ENCODE results near the gene AHI1. TPM values are rescaled to one million over a fixed set of nuclear protein-coding genes. Genes with fewer than 3 reads are reported as not detected.
"Not testable (repeated sequence)": the region's sequence is repeated elsewhere in the genome, so short reads cannot be mapped to it uniquely, and the experiment has no call there.

AHI1 gene
- total and polyA plus RNA-seq, 12 donors: 4.1 to 19.8 (median 11.9) TPM

DNA sequence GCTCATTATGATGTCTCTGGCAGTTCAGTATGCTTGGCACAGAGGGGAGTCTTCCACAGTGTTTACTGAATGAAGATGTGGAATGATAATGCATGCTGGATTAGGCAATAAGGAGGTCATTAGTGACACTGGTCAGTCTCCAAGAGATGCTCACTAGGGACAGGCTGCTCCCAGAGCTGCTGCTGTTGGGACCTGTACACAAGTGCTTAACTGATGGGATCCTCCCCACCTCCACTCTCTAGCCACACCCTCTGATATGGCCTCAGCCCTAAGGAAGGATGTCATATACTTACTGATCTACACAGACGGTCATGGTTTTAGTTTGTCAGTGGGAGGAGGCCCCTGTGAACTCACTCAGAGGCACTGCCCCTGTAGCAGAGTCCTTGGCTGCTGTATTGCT, 243.1 kb downstream of the AHI1 start:
- Histone ChIP-seq H3K4me3 (no peak overlapping the region), H3K9me3 (no peaks in the 10 kb centered on the region)
- TF ChIP-seq, protein P1, sequence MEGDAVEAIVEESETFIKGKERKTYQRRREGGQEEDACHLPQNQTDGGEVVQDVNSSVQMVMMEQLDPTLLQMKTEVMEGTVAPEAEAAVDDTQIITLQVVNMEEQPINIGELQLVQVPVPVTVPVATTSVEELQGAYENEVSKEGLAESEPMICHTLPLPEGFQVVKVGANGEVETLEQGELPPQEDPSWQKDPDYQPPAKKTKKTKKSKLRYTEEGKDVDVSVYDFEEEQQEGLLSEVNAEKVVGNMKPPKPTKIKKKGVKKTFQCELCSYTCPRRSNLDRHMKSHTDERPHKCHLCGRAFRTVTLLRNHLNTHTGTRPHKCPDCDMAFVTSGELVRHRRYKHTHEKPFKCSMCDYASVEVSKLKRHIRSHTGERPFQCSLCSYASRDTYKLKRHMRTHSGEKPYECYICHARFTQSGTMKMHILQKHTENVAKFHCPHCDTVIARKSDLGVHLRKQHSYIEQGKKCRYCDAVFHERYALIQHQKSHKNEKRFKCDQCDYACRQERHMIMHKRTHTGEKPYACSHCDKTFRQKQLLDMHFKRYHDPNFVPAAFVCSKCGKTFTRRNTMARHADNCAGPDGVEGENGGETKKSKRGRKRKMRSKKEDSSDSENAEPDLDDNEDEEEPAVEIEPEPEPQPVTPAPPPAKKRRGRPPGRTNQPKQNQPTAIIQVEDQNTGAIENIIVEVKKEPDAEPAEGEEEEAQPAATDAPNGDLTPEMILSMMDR (IDR thresholded peaks at IDR 0.05): no peak

DNA sequence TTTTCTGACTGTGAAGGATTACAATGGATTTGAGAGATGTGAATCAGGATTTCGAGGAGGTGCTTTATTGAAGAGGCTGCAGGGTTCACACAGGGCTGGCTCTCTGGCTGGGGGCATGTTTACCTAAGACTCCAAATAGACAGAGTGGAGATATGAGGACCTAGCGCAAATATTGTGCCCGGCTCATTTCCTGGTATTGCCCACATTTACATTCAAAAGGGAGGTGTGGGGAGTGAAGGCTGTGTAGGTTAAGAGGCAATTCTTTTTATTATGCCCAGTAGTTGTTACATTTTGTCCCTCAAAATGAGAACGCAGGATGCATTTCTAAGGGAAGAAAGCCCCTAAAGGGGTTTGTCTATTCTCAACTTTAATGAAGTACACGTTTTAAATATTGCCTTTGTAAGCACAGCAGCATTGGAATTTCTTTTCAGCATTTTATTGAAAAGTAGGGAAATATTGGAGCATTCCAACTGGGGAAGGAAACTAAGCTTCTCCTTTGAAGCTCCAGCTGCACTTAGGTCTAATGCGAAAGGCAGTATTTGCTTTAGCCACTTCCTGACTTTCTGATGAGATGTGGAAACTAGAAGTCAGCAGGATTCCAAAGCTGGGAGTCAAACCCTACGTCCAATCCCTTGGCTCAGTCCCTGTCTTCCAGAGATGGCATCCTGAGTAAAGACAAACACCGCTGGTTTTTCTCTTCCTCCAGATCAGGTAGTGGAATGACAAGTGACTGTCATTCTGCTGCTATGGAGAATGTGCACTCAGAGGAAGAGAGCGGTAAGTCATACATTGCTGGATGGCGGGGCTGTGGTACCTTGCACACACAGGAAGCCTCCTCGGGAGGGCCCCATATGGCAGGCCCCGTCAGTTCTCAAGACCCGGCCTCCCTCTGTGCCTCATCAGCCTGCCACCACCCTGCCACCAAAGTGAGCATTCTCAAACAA, 245.8 kb downstream of the AHI1 start:
- intact Hi-C loops (cut with DNase I): no loop called here
- Histone ChIP-seq H3K4me3 (no peak overlapping the region), H3K27ac (no peak overlapping the region), H3K4me1 (no peaks in the 10 kb centered on the region), H3K36me3 (no peaks in the 10 kb centered on the region), H3K9me3 (no peaks in the 10 kb centered on the region), H3K27me3 (peaks cover 0 to 7% (median 0%) of the 10 kb centered on the region in 7 donors)
- 59 to 63% methylated on average over 13 of the region's 13 CpGs for WGBS, 2 donors
- TF ChIP-seq, protein P1 (IDR thresholded peaks at IDR 0.05): no peak
- no peak for DNase-seq
- no peak for ATAC-seq

More for the DNA sequence above, 243.1 kb downstream of the AHI1 start:
- DNase-seq (no peak), ATAC-seq (no peak)
- 54 to 71% methylated on average over 1 of the region's 1 CpG for WGBS, 2 donors
- intact Hi-C loops (cut with DNase I): no loop called here
- Histone ChIP-seq H3K27me3 (peaks cover 0 to 7% (median 0%) of the 10 kb centered on the region in 7 donors), H3K4me1 (no peaks in the 10 kb centered on the region), H3K36me3 (no peaks in the 10 kb centered on the region), H3K27ac (no peak overlapping the region)

DNA sequence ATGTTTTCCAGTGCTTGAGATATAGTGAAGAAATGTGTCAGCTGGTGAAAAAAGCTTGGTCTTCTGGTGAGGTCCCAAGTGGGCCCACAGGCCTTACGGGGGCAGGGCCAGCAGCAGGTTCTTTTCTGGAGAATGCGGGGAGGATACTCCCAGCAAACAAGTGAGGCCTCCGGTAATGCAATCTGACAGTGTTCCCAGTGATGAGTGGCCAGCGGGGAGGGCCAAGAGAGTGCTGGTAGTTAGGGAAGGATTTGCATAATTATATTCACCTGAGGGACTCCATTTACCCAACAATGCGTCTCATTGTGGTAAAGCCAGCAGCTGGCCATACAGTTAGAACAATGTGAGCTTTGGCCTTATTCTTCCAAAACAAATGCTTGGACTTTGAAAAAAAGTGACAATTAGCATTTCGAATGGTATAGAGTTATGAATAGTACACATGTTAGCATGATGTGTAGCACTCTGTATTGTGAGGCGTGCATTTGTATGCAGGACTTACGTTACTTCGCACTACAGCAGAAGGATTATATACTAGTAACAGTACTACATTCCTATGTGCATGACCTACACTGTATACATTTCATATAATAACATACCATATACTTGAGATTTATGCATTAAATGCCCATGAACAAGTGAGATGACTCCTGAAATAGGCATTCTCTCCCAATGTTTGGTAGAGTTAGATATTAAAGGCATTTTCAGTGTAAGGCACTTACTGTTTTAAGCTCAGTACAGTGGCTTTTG, 246.6 kb downstream of the AHI1 start:
- Histone ChIP-seq H3K36me3 (no peaks in the 10 kb centered on the region), H3K4me3 (no peak overlapping the region), H3K9me3 (no peaks in the 10 kb centered on the region), H3K27me3 (peaks cover 0 to 4% (median 0%) of the 10 kb centered on the region in 7 donors), H3K27ac (no peak overlapping the region), H3K4me1 (no peaks in the 10 kb centered on the region)
- TF ChIP-seq, protein P1 (IDR thresholded peaks at IDR 0.05): no peak
- intact Hi-C loops (cut with DNase I): no loop called here
- ATAC-seq (no peak), DNase-seq (no peak)
- 87 to 90% methylated on average over 9 of the region's 9 CpGs for WGBS, 2 donors

DNA sequence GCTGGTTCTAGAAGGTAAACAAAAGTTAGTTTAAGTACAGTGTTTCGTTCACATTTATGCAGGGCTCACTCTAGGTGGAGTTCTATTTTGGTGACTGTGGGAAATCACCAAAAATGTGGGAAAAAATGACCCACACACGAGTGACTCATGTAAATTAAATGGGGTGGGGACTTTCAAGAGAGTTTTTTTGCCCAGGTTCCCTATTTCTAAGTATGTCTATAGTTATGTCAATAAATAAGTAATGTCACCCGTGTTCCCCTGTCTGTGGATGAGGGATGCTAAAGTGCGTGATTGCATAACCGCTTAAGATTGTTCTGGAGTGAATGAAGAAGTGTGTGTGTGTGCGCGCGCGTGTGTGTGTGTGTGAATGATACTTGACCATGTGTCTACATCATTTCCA, 247.3 kb downstream of the AHI1 start:
- TF ChIP-seq, protein P1 (IDR thresholded peaks at IDR 0.05): no peak
- Histone ChIP-seq H3K9me3 (no peaks in the 10 kb centered on the region), H3K27me3 (peaks cover 0 to 3% (median 0%) of the 10 kb centered on the region in 7 donors), H3K27ac (no peak overlapping the region), H3K36me3 (no peaks in the 10 kb centered on the region), H3K4me3 (no peak overlapping the region), H3K4me1 (no peaks in the 10 kb centered on the region)
- no peak for ATAC-seq
- DNase-seq: no peak
- WGBS, 2 donors: 87 to 91% methylated on average over 9 of the region's 9 CpGs
- intact Hi-C loops (cut with DNase I): no loop called here

DNA sequence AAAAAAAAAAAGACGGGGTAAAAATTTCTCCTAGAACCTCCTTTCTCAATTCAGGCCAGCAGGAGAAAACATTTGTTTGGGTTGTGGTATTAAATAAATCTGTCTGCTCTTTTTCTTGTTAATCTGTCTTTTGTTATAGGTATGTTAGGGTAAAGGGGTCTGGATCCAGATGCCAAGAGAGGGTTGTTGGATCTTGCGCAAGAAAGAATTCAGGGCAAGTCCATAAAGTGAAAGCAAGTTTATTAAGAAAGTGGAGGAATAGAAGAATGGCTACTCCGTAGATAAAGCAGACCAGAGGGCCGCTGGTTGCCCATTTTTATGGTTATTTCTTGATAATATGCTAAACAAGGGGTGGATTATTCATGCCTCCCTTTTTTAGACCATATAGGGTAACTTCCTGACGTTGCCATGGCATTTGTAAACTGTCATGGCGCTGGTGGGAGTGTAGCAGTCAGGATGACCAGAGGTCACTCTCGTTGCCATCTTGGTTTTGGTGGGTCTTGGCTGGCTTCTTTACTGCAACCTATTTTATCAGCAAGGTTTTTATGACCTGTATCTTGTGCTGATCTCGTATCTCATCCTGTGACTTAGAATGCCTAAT, 251.0 kb downstream of the AHI1 start:
- H3K9me3 ChIP-seq, ATAC-seq: not testable (repeated sequence)
- 85 to 86% methylated on average over 8 of the region's 8 CpGs for WGBS, 2 donors

More for the DNA sequence above, 251.0 kb downstream of the AHI1 start:
- H3K27me3 ChIP-seq; H3K27ac ChIP-seq; H3K4me3 ChIP-seq; H3K4me1 ChIP-seq; intact Hi-C loops (cut with DNase I); H3K36me3 ChIP-seq; DNase-seq: not testable (repeated sequence)
